ENCODE results near the gene MTMR4.

Gene MTMR4

DNA sequence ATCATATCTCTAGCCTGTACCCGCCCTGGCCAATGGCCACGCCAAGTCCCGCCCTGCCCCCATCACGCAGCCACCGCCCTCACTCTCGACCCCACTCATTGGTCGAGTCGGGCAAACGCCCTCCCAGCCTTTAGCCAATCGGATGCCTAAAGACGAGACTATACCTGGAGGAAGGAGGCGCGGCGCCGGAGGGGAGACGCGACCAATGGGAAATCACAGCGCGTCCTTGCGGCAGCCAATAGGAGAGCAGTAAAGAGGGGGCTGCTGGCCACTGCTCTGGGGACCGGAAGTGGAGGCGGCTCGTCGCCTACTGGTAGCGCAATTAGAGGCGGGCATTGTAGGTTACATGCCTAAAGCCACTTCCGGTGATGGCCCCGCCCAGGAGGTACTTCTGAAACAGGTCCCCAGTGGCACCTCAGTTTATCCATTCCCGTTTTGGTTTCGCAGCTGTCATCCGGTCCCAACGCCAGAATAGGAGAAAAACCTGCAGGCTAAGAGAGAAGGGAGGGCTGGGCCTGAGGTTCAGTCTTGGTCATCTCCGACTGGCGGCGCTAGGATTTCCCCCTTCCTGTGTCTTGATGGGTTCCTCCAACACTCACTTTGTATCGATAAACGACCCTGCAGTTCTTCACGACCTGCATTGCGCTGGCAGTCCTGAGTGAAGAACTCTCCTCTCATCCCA lies 3.6 kb upstream of the MTMR4 start:
- TF ChIP-seq, protein P1, sequence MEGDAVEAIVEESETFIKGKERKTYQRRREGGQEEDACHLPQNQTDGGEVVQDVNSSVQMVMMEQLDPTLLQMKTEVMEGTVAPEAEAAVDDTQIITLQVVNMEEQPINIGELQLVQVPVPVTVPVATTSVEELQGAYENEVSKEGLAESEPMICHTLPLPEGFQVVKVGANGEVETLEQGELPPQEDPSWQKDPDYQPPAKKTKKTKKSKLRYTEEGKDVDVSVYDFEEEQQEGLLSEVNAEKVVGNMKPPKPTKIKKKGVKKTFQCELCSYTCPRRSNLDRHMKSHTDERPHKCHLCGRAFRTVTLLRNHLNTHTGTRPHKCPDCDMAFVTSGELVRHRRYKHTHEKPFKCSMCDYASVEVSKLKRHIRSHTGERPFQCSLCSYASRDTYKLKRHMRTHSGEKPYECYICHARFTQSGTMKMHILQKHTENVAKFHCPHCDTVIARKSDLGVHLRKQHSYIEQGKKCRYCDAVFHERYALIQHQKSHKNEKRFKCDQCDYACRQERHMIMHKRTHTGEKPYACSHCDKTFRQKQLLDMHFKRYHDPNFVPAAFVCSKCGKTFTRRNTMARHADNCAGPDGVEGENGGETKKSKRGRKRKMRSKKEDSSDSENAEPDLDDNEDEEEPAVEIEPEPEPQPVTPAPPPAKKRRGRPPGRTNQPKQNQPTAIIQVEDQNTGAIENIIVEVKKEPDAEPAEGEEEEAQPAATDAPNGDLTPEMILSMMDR (IDR thresholded peaks at IDR 0.05; ENCODE audit: poor library complexity, severe bottlenecking), result no peak
- Histone ChIP-seq H3K36me3 (ENCODE audit: low read depth) (no peaks in the 10 kb centered on the region; the same call in 1 of the 2 replicates), H3K27ac (ENCODE audit: poor library complexity, severe bottlenecking) (peak overlapping the region; percentile 87), H3K27me3 (ENCODE audit: insufficient read depth, poor library complexity, severe bottlenecking) (no peaks in the 10 kb centered on the region), H3K4me1 (ENCODE audit: insufficient read depth, poor library complexity, severe bottlenecking) (peaks cover 7% of the 10 kb centered on the region), H3K9me3 (ENCODE audit: severe bottlenecking) (no peaks in the 10 kb centered on the region), H3K4me3 (ENCODE audit: severe bottlenecking) (peak overlapping the region; percentile 59)
- ATAC-seq (ENCODE audit: low read depth) (peak; percentile 81), DNase-seq (ENCODE audit: low spot score) (peak; percentile 100)

- no peak for ATAC-seq (ENCODE audit: low read depth)
- Histone ChIP-seq H3K27me3 (ENCODE audit: insufficient read depth, poor library complexity, severe bottlenecking) (no peaks in the 10 kb centered on the region), H3K27ac (ENCODE audit: poor library complexity, severe bottlenecking) (peak overlapping the region; percentile 87), H3K4me1 (ENCODE audit: insufficient read depth, poor library complexity, severe bottlenecking) (peaks cover 7% of the 10 kb centered on the region), H3K4me3 (ENCODE audit: severe bottlenecking) (peak overlapping the region; percentile 59), H3K36me3 (ENCODE audit: low read depth) (peaks cover 6% of the 10 kb centered on the region), H3K9me3 (ENCODE audit: severe bottlenecking) (no peaks in the 10 kb centered on the region)
- TF ChIP-seq, protein P1 (IDR thresholded peaks at IDR 0.05; ENCODE audit: poor library complexity, severe bottlenecking), result no peak
- DNase-seq (ENCODE audit: low spot score), result no peak
These were observed 3.0 kb upstream of the MTMR4 start for GRCh38 chr17:58517378-58517927.

- Histone ChIP-seq H3K4me3 (ENCODE audit: severe bottlenecking) (peak overlapping the region; percentile 59), H3K36me3 (ENCODE audit: low read depth) (peaks cover 12% of the 10 kb centered on the region), H3K27me3 (ENCODE audit: insufficient read depth, poor library complexity, severe bottlenecking) (no peaks in the 10 kb centered on the region), H3K9me3 (ENCODE audit: severe bottlenecking) (no peaks in the 10 kb centered on the region), H3K27ac (ENCODE audit: poor library complexity, severe bottlenecking) (peak overlapping the region; percentile 87), H3K4me1 (ENCODE audit: insufficient read depth, poor library complexity, severe bottlenecking) (peaks cover 7% of the 10 kb centered on the region)
- TF ChIP-seq, protein P1 (IDR thresholded peaks at IDR 0.05; ENCODE audit: poor library complexity, severe bottlenecking), result no peak
- DNase-seq (ENCODE audit: low spot score) (no peak), ATAC-seq (ENCODE audit: low read depth) (no peak)
These were observed 2.4 kb upstream of the MTMR4 start for GRCh38 chr17:58516644-58517377.

DNA sequence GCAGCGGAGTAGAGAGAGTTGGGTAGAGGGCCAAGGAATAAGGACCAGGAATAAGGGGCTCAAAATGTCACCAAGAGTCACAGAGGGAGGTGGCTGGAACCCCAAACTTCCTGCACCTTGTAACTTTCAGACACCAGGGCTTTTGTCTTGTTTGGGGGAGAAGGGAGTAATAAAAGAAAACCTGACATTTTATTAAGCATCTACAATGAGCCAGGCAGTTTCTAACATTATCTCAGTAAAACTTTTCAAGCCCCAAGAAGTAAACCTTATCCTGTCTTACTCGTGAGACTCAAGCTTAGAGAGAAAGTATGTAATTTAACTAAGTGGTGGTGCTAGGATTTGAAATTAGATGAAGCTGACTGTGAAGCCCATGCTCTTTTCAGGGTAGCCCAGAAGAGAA lies 848 bp upstream of the MTMR4 start:
- Histone ChIP-seq H3K4me1 (ENCODE audit: insufficient read depth, poor library complexity, severe bottlenecking) (peaks cover 7% of the 10 kb centered on the region), H3K27ac (ENCODE audit: poor library complexity, severe bottlenecking) (peak overlapping the region; percentile 43), H3K4me3 (ENCODE audit: severe bottlenecking) (no peak overlapping the region)

More for the DNA sequence above, 848 bp upstream of the MTMR4 start:
- no peaks in the 10 kb centered on the region for H3K9me3 ChIP-seq (ENCODE audit: severe bottlenecking)
- H3K27me3 ChIP-seq (ENCODE audit: insufficient read depth, poor library complexity, severe bottlenecking), result no peaks in the 10 kb centered on the region
- H3K36me3 ChIP-seq (ENCODE audit: low read depth), result peaks cover 27% of the 10 kb centered on the region
- TF ChIP-seq, protein P1 (IDR thresholded peaks at IDR 0.05; ENCODE audit: poor library complexity, severe bottlenecking), result no peak
- DNase-seq (ENCODE audit: low spot score) (no peak), ATAC-seq (ENCODE audit: low read depth) (no peak)
